B cell (primary cell): ENCODE data around the gene AOPEP. TPM values are rescaled to one million over a fixed set of nuclear protein-coding genes. Genes with fewer than 3 reads are reported as not detected.

Source experiments
- ATAC-seq: fragments of 200-7000 bp; cut with Tn5 transposase; one replicate; pipeline ENCODE4 v1.10.0; 2021; ENCODE audit warnings: low read depth, mild to moderate bottlenecking, moderate number of reproducible peaks, moderate library complexity
- CTCF ChIA-PET: fragments of 350-600 bp; sonication (Branson Sonifier 250); formaldehyde crosslinking; loops from one replicate; lab custom pipeline; 2021; ENCODE audit warnings: antibody characterized with exemption, inconsistent platforms; lab: Charles Lee
- POLR2A ChIA-PET: fragments of 350-600 bp; sonication (Branson Sonifier 250); formaldehyde crosslinking; loops from one replicate; lab custom pipeline; 2021; ENCODE audit warnings: antibody characterized with exemption; lab: Charles Lee
- DNase-seq: peaks from one replicate; pipeline ENCODE4 v3.0.0; 2013
- H2AFZ ChIP-seq: 2 replicates; pipeline ENCODE4 v1.6.1; 2012; ENCODE audit warnings: mild to moderate bottlenecking, low read depth, low read length; ENCODE audit not compliant: insufficient read depth, poor library complexity, severe bottlenecking
- H3K27ac ChIP-seq, 2 donors: 1 replicate in 1 of 2; 2 replicates in 1 of 2; pipeline ENCODE4 v1.5.1; 2012 to 2013; ENCODE audit warnings: low read length in 2 of 2, mild to moderate bottlenecking in 2 of 2, moderate library complexity in 1 of 2
- H3K27me3 ChIP-seq, 4 experiments: fragments of 200-600 bp in 1 of 4; sonication (generic) in 1 of 4; replicated peaks in 1 of 4; 1 replicate in 2 of 4; 2 replicates in 2 of 4; pipeline versions ENCODE4 v1.6.1 to v1.7.0; 2013 to 2016; ENCODE audit warnings: low read length in 3 of 4, mild to moderate bottlenecking in 2 of 4, mixed read lengths in 1 of 4, moderate library complexity in 1 of 4; ENCODE audit not compliant: insufficient read depth in 4 of 4, control insufficient read depth in 3 of 4; ENCODE audit errors: control extremely low read depth in 1 of 4
- H3K36me3 ChIP-seq, 2 experiments: replicated peaks in 1 of 2; 1 replicate in 1 of 2; 2 replicates in 1 of 2; pipeline versions ENCODE4 v1.6.1 to v1.7.1; 2013; ENCODE audit warnings: low read length in 1 of 2; ENCODE audit not compliant: insufficient read depth in 2 of 2, control insufficient read depth in 1 of 2; ENCODE audit errors: control extremely low read depth in 1 of 2, extremely low read depth in 1 of 2
- H3K4me1 ChIP-seq, 2 donors: fragments of 200-600 bp in 1 of 2; sonication (generic) in 1 of 2; 1 replicate in 1 of 2; 2 replicates in 1 of 2; pipeline versions ENCODE4 v1.5.1 to v1.6.1; 2013 to 2017; ENCODE audit warnings: low read length in 2 of 2; ENCODE audit not compliant: control insufficient read depth in 2 of 2, insufficient read depth in 2 of 2
- H3K4me2 ChIP-seq: replicated peaks from 2 replicates; pipeline ENCODE3; 2012; ENCODE audit warnings: mild to moderate bottlenecking, low read depth, low read length; ENCODE audit not compliant: poor library complexity, severe bottlenecking
- H3K4me3 ChIP-seq, 5 experiments: fragments of 200-600 bp in 1 of 5; sonication (generic) in 1 of 5; 1 replicate in 3 of 5; 2 replicates in 2 of 5; pipeline versions ENCODE4 v1.5.1 to v1.7.0; 2011 to 2016; ENCODE audit warnings: low read length in 4 of 5, mild to moderate bottlenecking in 4 of 5, low read depth in 2 of 5, control low read depth in 1 of 5, moderate library complexity in 1 of 5; ENCODE audit not compliant: insufficient read depth in 1 of 5; ENCODE audit errors: control extremely low read depth in 1 of 5, extremely low read depth in 1 of 5
- H3K79me2 ChIP-seq: fragments of 200-600 bp; sonication (generic); one replicate; pipeline ENCODE4 v1.6.0; 2016; ENCODE audit warnings: low read length; ENCODE audit not compliant: control insufficient read depth, insufficient read depth
- H3K9ac ChIP-seq: fragments of 200-600 bp; sonication (generic); 2 replicates; pipeline ENCODE4 v1.6.1; 2017; ENCODE audit warnings: mild to moderate bottlenecking, low read length, moderate library complexity
- H3K9me3 ChIP-seq, 3 donors: one replicate each; pipeline versions ENCODE4 v1.6.1 to v1.7.1; 2013; ENCODE audit warnings: low read length in 2 of 3; ENCODE audit not compliant: control insufficient read depth in 2 of 3, insufficient read depth in 1 of 3; ENCODE audit errors: control extremely low read depth in 1 of 3
- H4K20me1 ChIP-seq: 2 replicates; pipeline ENCODE4 v1.6.0; 2012; ENCODE audit warnings: mild to moderate bottlenecking, low read length; ENCODE audit not compliant: insufficient read depth, control insufficient read depth, poor library complexity, severe bottlenecking
- H3K27ac Mint-ChIP-seq: one replicate; pipeline ENCODE4 v1.8.0; 2021; ENCODE audit warnings: mixed read lengths
- H3K27me3 Mint-ChIP-seq: one replicate; pipeline ENCODE4 v1.8.0; 2021; ENCODE audit warnings: mixed read lengths
- H3K4me1 Mint-ChIP-seq: one replicate; pipeline ENCODE4 v1.8.0; 2021; ENCODE audit warnings: mixed read lengths
- H3K4me3 Mint-ChIP-seq: one replicate; pipeline ENCODE4 v1.8.0; 2021; ENCODE audit warnings: mixed read lengths
- H3K9me3 Mint-ChIP-seq: one replicate; pipeline ENCODE4 v1.8.0; 2022; ENCODE audit warnings: mixed read lengths; ENCODE audit not compliant: insufficient read depth
- EZH2 ChIP-seq: IDR thresholded peaks from 2 replicates; pipeline ENCODE4 v1.6.1; 2012; ENCODE audit warnings: borderline replicate concordance, low read depth, mild to moderate bottlenecking, moderate library complexity, low read length; ENCODE audit not compliant: insufficient read depth, poor library complexity, severe bottlenecking
- WGBS: methylation state at CpG from one replicate; pipeline ENCODE4 v1.1.5; 2013; ENCODE audit warnings: missing lambda C conversion rate; ENCODE audit not compliant: insufficient coverage; 5-methylcytosine and 5-hydroxymethylcytosine counted together
- intact Hi-C: fragments of 100-400 bp; cut with micrococcal nuclease; formaldehyde crosslinking; loops from one replicate; pipeline ENCODE4 v1.10.0; 2022
- polyA plus RNA-seq: library from polyadenylated mRNA; depleted of rRNA; stranded (reverse); fragments of >200 nt; gene quantifications from 2 replicates; pipeline ENCODE4 v1.2.3, GENCODE V29; 2012
- total RNA-seq, 2 donors: library from RNA; stranded (reverse); fragments of 120-200 nt in 1 of 2; gene quantifications; 1 replicate in 1 of 2; 2 replicates in 1 of 2; pipeline versions ENCODE4 v1.2.3 to v1.2.4, GENCODE V29; 2013 to 2022
- TF ChIP-seq, protein P1 (sequence below): fragments of 200-600 bp; IDR thresholded peaks from one replicate; pipeline ENCODE4 v1.8.0; 2022; ENCODE audit warnings: antibody characterized with exemption, mild to moderate bottlenecking

Gene AOPEP
- total and polyA plus RNA-seq, 2 donors (not counting 1 experiment from before 2014, with no cell fraction given): 5.1 to 35.8 TPM

DNA sequence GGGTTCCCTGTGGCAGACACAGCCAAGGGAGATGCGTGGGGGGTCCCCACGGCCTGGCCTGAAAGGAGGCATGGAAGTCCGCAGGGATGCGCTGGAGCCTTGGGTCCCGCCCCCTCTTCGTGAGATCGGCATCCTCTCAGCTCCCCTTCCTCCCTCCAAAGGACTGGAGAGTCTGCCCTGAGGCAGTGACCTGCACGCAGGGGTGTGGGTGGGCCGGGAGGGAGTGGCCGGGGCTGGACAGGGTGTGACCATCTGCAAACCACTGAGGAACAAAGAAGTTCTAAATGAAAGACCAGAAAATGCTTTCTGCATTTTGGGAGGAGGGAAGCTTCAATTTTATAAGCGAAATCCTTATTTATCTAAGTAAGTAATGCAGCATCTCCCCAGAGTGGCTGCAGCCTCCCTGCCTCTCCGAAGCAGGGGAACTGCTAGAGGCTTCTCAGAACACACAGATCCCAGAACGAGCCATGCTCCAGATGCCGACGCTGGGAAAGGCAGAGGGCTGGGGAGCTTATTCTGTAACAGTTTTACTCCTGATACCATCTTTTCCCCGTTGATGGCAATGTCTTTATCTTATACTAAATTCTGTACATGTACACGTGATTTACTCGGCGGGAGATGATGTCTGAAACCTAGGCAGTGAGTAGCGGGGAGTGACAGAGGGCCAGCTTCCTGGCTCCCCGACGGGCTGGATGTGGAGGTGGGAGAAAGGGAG is 369.3 kb downstream of the AOPEP start:
- no peak for ATAC-seq
- POLR2A ChIA-PET: no interaction called here
- Histone ChIP-seq H3K4me3 (no peak overlapping the region), H3K27ac (no peak overlapping the region), H3K79me2 (no peaks in the 10 kb centered on the region), H2AFZ (no peak overlapping the region), H3K36me3 (no peaks in the 10 kb centered on the region), H3K4me2 (no peak overlapping the region), H3K9me3 (no peaks in the 10 kb centered on the region), H4K20me1 (no peaks in the 10 kb centered on the region), H3K9ac (no peak overlapping the region), H3K27me3 (peaks cover 0 to 2% (median 0%) of the 10 kb centered on the region in 4 experiments), H3K4me1 (no peaks in the 10 kb centered on the region)
- TF ChIP-seq, protein P1, sequence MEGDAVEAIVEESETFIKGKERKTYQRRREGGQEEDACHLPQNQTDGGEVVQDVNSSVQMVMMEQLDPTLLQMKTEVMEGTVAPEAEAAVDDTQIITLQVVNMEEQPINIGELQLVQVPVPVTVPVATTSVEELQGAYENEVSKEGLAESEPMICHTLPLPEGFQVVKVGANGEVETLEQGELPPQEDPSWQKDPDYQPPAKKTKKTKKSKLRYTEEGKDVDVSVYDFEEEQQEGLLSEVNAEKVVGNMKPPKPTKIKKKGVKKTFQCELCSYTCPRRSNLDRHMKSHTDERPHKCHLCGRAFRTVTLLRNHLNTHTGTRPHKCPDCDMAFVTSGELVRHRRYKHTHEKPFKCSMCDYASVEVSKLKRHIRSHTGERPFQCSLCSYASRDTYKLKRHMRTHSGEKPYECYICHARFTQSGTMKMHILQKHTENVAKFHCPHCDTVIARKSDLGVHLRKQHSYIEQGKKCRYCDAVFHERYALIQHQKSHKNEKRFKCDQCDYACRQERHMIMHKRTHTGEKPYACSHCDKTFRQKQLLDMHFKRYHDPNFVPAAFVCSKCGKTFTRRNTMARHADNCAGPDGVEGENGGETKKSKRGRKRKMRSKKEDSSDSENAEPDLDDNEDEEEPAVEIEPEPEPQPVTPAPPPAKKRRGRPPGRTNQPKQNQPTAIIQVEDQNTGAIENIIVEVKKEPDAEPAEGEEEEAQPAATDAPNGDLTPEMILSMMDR: no peak
- TF ChIP-seq EZH2: no peak
- CTCF ChIA-PET: no interaction called here
- Mint-ChIP-seq H3K27ac (no peak overlapping the region), H3K4me3 (no peak overlapping the region), H3K9me3 (no peaks in the 10 kb centered on the region), H3K27me3 (no peaks in the 10 kb centered on the region), H3K4me1 (no peaks in the 10 kb centered on the region)
- intact Hi-C loops: no loop called here
- DNase-seq: no peak
- WGBS: 99% methylated on average over 10 of the region's 22 CpGs

DNA sequence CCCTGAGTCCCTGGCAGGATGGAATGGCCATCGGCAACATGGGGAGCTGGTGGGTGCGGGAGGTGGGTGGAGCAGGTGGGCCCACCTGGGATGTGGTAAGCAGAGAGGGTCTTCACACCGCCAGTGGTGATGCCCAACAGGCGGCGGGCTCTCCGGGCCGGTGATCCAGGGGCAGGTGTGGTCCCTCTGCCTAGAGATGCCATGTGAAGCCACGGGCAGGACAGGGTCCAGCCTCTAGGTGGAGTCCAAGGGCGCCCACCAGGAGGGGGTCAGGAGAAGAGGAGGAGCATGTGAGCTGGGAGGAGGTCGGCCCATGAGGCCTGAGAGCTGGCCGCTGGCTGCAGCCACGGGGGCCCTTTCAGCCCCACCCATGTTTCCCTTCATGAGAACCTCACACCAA is 369.9 kb downstream of the AOPEP start:
- Mint-ChIP-seq H3K27me3 (no peaks in the 10 kb centered on the region), H3K27ac (no peak overlapping the region), H3K9me3 (no peaks in the 10 kb centered on the region), H3K4me1 (no peaks in the 10 kb centered on the region), H3K4me3 (no peak overlapping the region)
- 98% methylated on average over 9 of the region's 12 CpGs for WGBS
- Histone ChIP-seq H3K36me3 (no peaks in the 10 kb centered on the region), H3K4me2 (no peak overlapping the region), H3K4me3 (no peak overlapping the region), H3K4me1 (no peaks in the 10 kb centered on the region), H3K27ac (no peak overlapping the region), H3K9ac (no peak overlapping the region), H2AFZ (no peak overlapping the region), H3K79me2 (no peaks in the 10 kb centered on the region), H4K20me1 (no peaks in the 10 kb centered on the region), H3K27me3 (peaks cover 0 to 2% (median 0%) of the 10 kb centered on the region in 4 experiments), H3K9me3 (no peaks in the 10 kb centered on the region)
- ChIA-PET POLR2A (no interaction called here), CTCF (no interaction called here)
- ATAC-seq: no peak
- no peak for DNase-seq
- intact Hi-C loops: no loop called here
- TF ChIP-seq EZH2: no peak
